ENCODE data around the gene ZNHIT2. TPM values are rescaled to one million over a fixed set of nuclear protein-coding genes. Genes with fewer than 3 reads are reported as not detected.

Gene ZNHIT2
- total and polyA plus RNA-seq, 3 donors from 2014 or later = 47.3 to 119 (median 64.2) TPM

GRCh38 chr11:65090628-65091027 lies 26.9 kb downstream of the ZNHIT2 start:
- Histone ChIP-seq H3K4me3 (no peak overlapping the region), H3K9me3 (no peaks in the 10 kb centered on the region), H3K27ac (no peak overlapping the region), H3K4me1 (peaks cover 2% of the 10 kb centered on the region), H3K36me3 (ENCODE audit: low read depth, missing control alignments) (no peaks in the 10 kb centered on the region), H3K27me3 (no peaks in the 10 kb centered on the region)
- TF ChIP-seq POLR2A (IDR thresholded peaks at IDR 0.05) = no peak
- TF ChIP-seq CTCF (IDR thresholded peaks at IDR 0.05) = no peak
- 94 to 96% methylated on average over 4 of the region's 4 CpGs for whole genome bisulfite sequencing, 2 donors
- no peak for DNase-seq
- intact Hi-C loops (cut with DNase I; ENCODE audit: low total_unique reads) = no loop called here

GRCh38 chr11:65089621-65090020 lies 27.9 kb downstream of the ZNHIT2 start:
- no peak for DNase-seq
- H3K9me3 ChIP-seq = no peaks in the 10 kb centered on the region
- 88 to 90% methylated on average over 3 to 4 of the region's 4 CpGs for WGBS, 2 donors
- TF ChIP-seq CTCF (IDR thresholded peaks at IDR 0.05) = no peak
- TF ChIP-seq POLR2A (IDR thresholded peaks at IDR 0.05) = no peak
- H3K27me3 ChIP-seq = no peaks in the 10 kb centered on the region
- H3K4me3 ChIP-seq = no peak overlapping the region
- peaks cover 12% of the 10 kb centered on the region for H3K4me1 ChIP-seq
- no peak overlapping the region for H3K27ac ChIP-seq
- intact Hi-C loops (cut with DNase I; ENCODE audit: low total_unique reads) = no loop called here
- H3K36me3 ChIP-seq (ENCODE audit: low read depth, missing control alignments) = no peaks in the 10 kb centered on the region

- Histone ChIP-seq H3K4me1 (peaks cover 14% of the 10 kb centered on the region), H3K27ac (no peak overlapping the region), H3K27me3 (no peaks in the 10 kb centered on the region), H3K36me3 (ENCODE audit: low read depth, missing control alignments) (no peaks in the 10 kb centered on the region), H3K9me3 (no peaks in the 10 kb centered on the region), H3K4me3 (no peak overlapping the region)
- TF ChIP-seq CTCF (IDR thresholded peaks at IDR 0.05) (no peak), POLR2A (IDR thresholded peaks at IDR 0.05) (no peak)
- intact Hi-C loops (cut with DNase I; ENCODE audit: low total_unique reads) = no loop called here
- no peak for DNase-seq
- 90 to 94% methylated on average over 11 to 12 of the region's 15 CpGs for WGBS, 2 donors
These were observed 29.7 kb downstream of the ZNHIT2 start for GRCh38 chr11:65087827-65088226.

- Histone ChIP-seq H3K27me3 (no peaks in the 10 kb centered on the region), H3K36me3 (ENCODE audit: low read depth, missing control alignments) (no peaks in the 10 kb centered on the region), H3K27ac (no peak overlapping the region), H3K9me3 (no peaks in the 10 kb centered on the region), H3K4me1 (peaks cover 14% of the 10 kb centered on the region), H3K4me3 (no peak overlapping the region)
- 84 to 85% methylated on average over 11 of the region's 11 CpGs for WGBS, 2 donors
- intact Hi-C loops (cut with DNase I; ENCODE audit: low total_unique reads) = no loop called here
- no peak for TF ChIP-seq CTCF (IDR thresholded peaks at IDR 0.05)
- no peak for DNase-seq
These were observed 30.3 kb downstream of the ZNHIT2 start for GRCh38 chr11:65087216-65087615.

- Histone ChIP-seq H3K27me3 (no peaks in the 10 kb centered on the region), H3K9me3 (no peaks in the 10 kb centered on the region), H3K27ac (no peak overlapping the region), H3K4me1 (peaks cover 14% of the 10 kb centered on the region), H3K4me3 (no peak overlapping the region), H3K36me3 (ENCODE audit: low read depth, missing control alignments) (no peaks in the 10 kb centered on the region)
- intact Hi-C loops (cut with DNase I; ENCODE audit: low total_unique reads) = no loop called here
- 88 to 91% methylated on average over 8 to 9 of the region's 9 CpGs for WGBS, 2 donors
- TF ChIP-seq POLR2A (IDR thresholded peaks at IDR 0.05) (no peak), CTCF (IDR thresholded peaks at IDR 0.05) (no peak)
- DNase-seq = no peak
These were observed 30.7 kb downstream of the ZNHIT2 start for GRCh38 chr11:65086809-65087208.
